Gastroesophageal sphincter (tissue), 2 donors: ENCODE data around the gene WFIKKN1.

Experiments used
- EP300 ChIP-seq: sonication (generic); formaldehyde crosslinking; IDR thresholded peaks from one replicate; pipeline ENCODE4 v1.6.1; 2017; ENCODE audit warnings: antibody characterized with exemption, mild to moderate bottlenecking
- POLR2A ChIP-seq, 2 donors: fragments of 450-650 bp; IDR thresholded peaks; one replicate each; pipeline ENCODE4 v1.6.1; 2017; ENCODE audit warnings: antibody characterized with exemption in 2 of 2, mild to moderate bottlenecking in 2 of 2, moderate library complexity in 1 of 2

DNA sequence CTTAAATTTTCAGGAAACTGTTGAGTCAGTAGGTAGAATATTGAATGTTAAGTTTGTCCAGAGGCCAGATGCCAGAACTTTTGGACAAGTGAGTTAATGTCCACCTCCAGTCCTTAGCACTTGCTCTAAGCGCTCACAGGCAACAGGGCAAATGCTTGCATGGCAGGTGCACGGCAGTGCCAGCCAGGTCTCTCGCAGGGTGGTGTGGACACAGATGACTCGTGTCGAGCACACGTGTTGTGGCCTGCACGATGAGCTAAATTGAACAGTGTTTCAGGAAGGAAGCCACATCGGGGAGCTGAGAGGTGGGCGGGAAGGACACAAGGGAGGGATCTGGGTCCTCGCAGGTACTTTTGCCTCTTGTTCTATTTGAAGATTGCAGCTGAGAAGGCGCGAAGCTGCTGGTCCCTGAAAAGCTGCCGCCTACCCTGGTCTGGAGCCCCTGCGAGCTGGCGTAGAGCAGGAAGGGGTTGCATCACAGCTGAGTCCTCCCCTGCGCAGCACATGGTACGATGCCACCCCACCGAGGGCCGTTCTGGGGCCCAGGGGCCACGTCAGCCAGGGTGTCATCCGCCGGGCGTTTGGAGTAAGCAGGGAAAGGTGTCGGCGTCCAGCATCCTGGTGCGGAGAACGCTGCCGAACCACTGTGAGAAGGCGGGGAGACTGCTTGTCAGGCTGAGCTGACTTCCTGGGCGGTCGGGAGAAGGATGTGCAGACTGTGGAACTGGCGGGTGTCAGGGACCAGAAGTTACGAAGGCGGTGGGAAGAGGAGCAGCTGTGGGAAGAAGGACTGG, 34.6 kb upstream of the WFIKKN1 start:
- no peak for TF ChIP-seq EP300
- TF ChIP-seq POLR2A (IDR thresholded peaks at IDR 0.05), result no peak
